Erythroblast (primary cell): ENCODE results near the gene SDF4.

Experiments
- GATA1 ChIP-seq: IDR thresholded peaks from 2 replicates; pipeline ENCODE4 v1.6.1; 2011; ENCODE audit warnings: low read depth, mild to moderate bottlenecking, control low read depth, low read length, moderate library complexity
- POLR2A ChIP-seq: IDR thresholded peaks from 2 replicates; pipeline ENCODE4 v1.6.1; 2011; ENCODE audit warnings: mild to moderate bottlenecking, low read length

DNA sequence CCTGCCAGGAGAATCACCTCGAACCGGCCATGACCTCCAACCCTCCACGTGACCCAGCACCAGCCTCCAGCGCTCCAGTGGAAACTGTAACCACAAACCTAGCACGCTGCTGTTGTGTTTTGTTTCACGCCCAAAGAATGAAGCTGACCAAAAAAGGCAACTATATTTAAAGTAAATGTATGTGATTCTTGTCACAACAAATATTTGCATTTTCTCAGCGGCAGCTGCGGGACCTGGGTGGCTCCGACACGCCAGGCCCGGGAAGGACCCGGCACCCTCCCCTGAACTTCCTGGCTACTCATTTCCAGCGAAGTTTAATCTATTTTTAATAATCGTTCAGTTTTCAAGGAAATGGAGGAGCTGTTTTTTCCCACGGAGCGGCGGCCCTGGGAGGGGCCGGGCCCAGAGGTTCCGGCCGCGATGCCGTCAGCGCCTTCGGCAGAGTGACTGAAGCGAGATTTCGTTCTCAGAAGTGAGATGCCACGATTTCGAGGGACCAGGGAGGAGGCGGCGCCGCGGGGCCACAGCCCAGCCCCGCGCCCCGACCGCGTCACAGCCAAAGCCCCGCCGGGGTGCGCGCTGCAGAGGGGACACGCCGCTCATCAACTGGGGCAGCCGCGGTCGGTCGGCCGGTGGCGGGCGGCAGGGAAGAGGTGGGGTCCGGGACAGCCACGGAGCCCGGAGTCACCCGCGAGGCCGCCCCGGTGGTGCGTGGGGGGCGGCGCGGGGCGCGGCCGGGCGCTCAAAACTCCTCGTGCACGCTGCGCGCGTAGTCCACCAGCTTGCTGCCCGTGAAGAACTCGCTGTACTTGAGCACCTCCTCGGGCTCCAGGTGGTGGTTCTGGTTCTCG is 14.8 kb downstream of the SDF4 start:
- TF ChIP-seq POLR2A, result no peak
- TF ChIP-seq GATA1, result no peak
